ENCODE data around the gene FOXA3.

FOXA3 gene

GRCh38 chr19:45834970-45835369, 29.2 kb upstream of the FOXA3 start:
- Histone ChIP-seq H3K36me3 (peaks cover 80% of the 10 kb centered on the region), H3K27me3 (ENCODE audit: insufficient read depth, low read depth, severe bottlenecking) (no peaks in the 10 kb centered on the region), H3K4me3 (ENCODE audit: low read depth, low read length) (no peak overlapping the region), H3K9me3 (ENCODE audit: severe bottlenecking) (no peaks in the 10 kb centered on the region), H3K27ac (no peak overlapping the region)
- DNase-seq = no peak
- TF ChIP-seq CTCF (IDR thresholded peaks at IDR 0.05; ENCODE audit: low read depth, low read length) = no peak

- DNase-seq = no peak
- Histone ChIP-seq H3K9me3 (ENCODE audit: severe bottlenecking) (no peaks in the 10 kb centered on the region), H3K4me3 (ENCODE audit: low read depth, low read length) (no peak overlapping the region), H3K27me3 (ENCODE audit: insufficient read depth, low read depth, severe bottlenecking) (no peaks in the 10 kb centered on the region), H3K36me3 (peaks cover 88% of the 10 kb centered on the region), H3K27ac (no peak overlapping the region)
- TF ChIP-seq CTCF (IDR thresholded peaks at IDR 0.05; ENCODE audit: low read depth, low read length) = no peak
Measured at GRCh38 chr19:45842198-45842597, 21.9 kb upstream of the FOXA3 start.

GRCh38 chr19:45847663-45848062, 16.5 kb upstream of the FOXA3 start:
- H3K27ac ChIP-seq = no peak overlapping the region
- DNase-seq = no peak
- TF ChIP-seq CTCF (IDR thresholded peaks at IDR 0.05; ENCODE audit: low read depth, low read length) = no peak
- no peak overlapping the region for H3K4me3 ChIP-seq (ENCODE audit: low read depth, low read length)
- peaks cover 82% of the 10 kb centered on the region for H3K36me3 ChIP-seq
- H3K27me3 ChIP-seq (ENCODE audit: insufficient read depth, low read depth, severe bottlenecking) = no peaks in the 10 kb centered on the region
- no peaks in the 10 kb centered on the region for H3K9me3 ChIP-seq (ENCODE audit: severe bottlenecking)

- peaks cover 78% of the 10 kb centered on the region for H3K36me3 ChIP-seq
- H3K27ac ChIP-seq = no peak overlapping the region
Measured at GRCh38 chr19:45848922-45849321, 15.2 kb upstream of the FOXA3 start.

GRCh38 chr19:45852145-45852750, 11.9 kb upstream of the FOXA3 start:
- no peak overlapping the region for H3K27ac ChIP-seq
- no peak for DNase-seq
- no peaks in the 10 kb centered on the region for H3K9me3 ChIP-seq (ENCODE audit: severe bottlenecking)
- no peak for TF ChIP-seq CTCF (IDR thresholded peaks at IDR 0.05; ENCODE audit: low read depth, low read length)
- no peak overlapping the region for H3K4me3 ChIP-seq (ENCODE audit: low read depth, low read length)
- peaks cover 70% of the 10 kb centered on the region for H3K36me3 ChIP-seq
- no peaks in the 10 kb centered on the region for H3K27me3 ChIP-seq (ENCODE audit: insufficient read depth, low read depth, severe bottlenecking)

More at GRCh38 chr19:45848922-45849321, 15.2 kb upstream of the FOXA3 start:
- no peak for TF ChIP-seq CTCF (IDR thresholded peaks at IDR 0.05; ENCODE audit: low read depth, low read length)
- DNase-seq = no peak
- H3K4me3 ChIP-seq (ENCODE audit: low read depth, low read length) = no peak overlapping the region
- no peaks in the 10 kb centered on the region for H3K27me3 ChIP-seq (ENCODE audit: insufficient read depth, low read depth, severe bottlenecking)
- H3K9me3 ChIP-seq (ENCODE audit: severe bottlenecking) = no peaks in the 10 kb centered on the region

- DNase-seq = no peak
- TF ChIP-seq CTCF (IDR thresholded peaks at IDR 0.05; ENCODE audit: low read depth, low read length) = no peak
- Histone ChIP-seq H3K27me3 (ENCODE audit: insufficient read depth, low read depth, severe bottlenecking) (no peaks in the 10 kb centered on the region), H3K4me3 (ENCODE audit: low read depth, low read length) (no peak overlapping the region), H3K27ac (no peak overlapping the region), H3K9me3 (ENCODE audit: severe bottlenecking) (no peaks in the 10 kb centered on the region), H3K36me3 (peaks cover 62% of the 10 kb centered on the region)
Measured at GRCh38 chr19:45852983-45853382, 11.1 kb upstream of the FOXA3 start.
